ENCODE data around the gene KRT10. TPM values are rescaled to one million over a fixed set of nuclear protein-coding genes. Genes with fewer than 3 reads are reported as not detected.

The KRT10 gene
- total RNA-seq, 1 donor from 2014 or later, result 27.1 TPM

GRCh38 chr17:40772101-40772500 lies 50.3 kb downstream of the KRT10 start, which contains the start of gene KRT26:
Gene KRT26, minus strand, starts transcription at chr17:40772201. Its CDS starts 88 bp downstream, at chr17:40772113.
- H3K27me3 Mint-ChIP-seq (ENCODE audit: unreplicated experiment), result peaks cover 2% of the 10 kb centered on the region
- no peak for DNase-seq
- no peaks in the 10 kb centered on the region for H3K36me3 Mint-ChIP-seq (ENCODE audit: unreplicated experiment)
- no peak within 1 kb of the TSS for H3K4me3 Mint-ChIP-seq (ENCODE audit: unreplicated experiment)
- no peak for TF ChIP-seq CTCF (IDR thresholded peaks at IDR 0.05; ENCODE audit: partially characterized antibody, unreplicated experiment)
- no peak within 1 kb of the TSS for H3K27ac Mint-ChIP-seq (ENCODE audit: unreplicated experiment)
- no peaks in the 10 kb centered on the region for H3K4me1 Mint-ChIP-seq (ENCODE audit: low read depth, unreplicated experiment)
- H3K9me3 Mint-ChIP-seq (ENCODE audit: unreplicated experiment), result no peaks in the 10 kb centered on the region

Other genes with a start within 250 kb of the KRT10 start
- gene SMARCE1, start 174.8 kb downstream of the KRT10 start, total RNA-seq (ENCODE audit: unreplicated experiment), result 207 TPM
- 1.3 TPM for gene KRT222, start 157.4 kb downstream of the KRT10 start, total RNA-seq (ENCODE audit: unreplicated experiment)
- not detected for gene KRT24, start 118.9 kb downstream of the KRT10 start, total RNA-seq (ENCODE audit: unreplicated experiment)
- not detected for gene KRT25, start 67.3 kb downstream of the KRT10 start, total RNA-seq (ENCODE audit: unreplicated experiment)
- gene KRT26, start 50.4 kb downstream of the KRT10 start, total RNA-seq (ENCODE audit: unreplicated experiment), result not detected
- not detected for gene KRT27, start 40.1 kb downstream of the KRT10 start, total RNA-seq (ENCODE audit: unreplicated experiment)
- gene KRT28, start 22.7 kb downstream of the KRT10 start, total RNA-seq (ENCODE audit: unreplicated experiment), result not detected
- gene KRT12, start 44.6 kb upstream of the KRT10 start, total RNA-seq (ENCODE audit: unreplicated experiment), result not detected
- gene KRT20, start 62.6 kb upstream of the KRT10 start, total RNA-seq (ENCODE audit: unreplicated experiment), result not detected
- not detected for gene KRT23, start 115.0 kb upstream of the KRT10 start, total RNA-seq (ENCODE audit: unreplicated experiment)
- gene KRT39, start 144.3 kb upstream of the KRT10 start, total RNA-seq (ENCODE audit: unreplicated experiment), result not detected
- gene KRT40, start 161.7 kb upstream of the KRT10 start, total RNA-seq (ENCODE audit: unreplicated experiment), result not detected
- not detected for gene KRTAP3-3, start 171.6 kb upstream of the KRT10 start, total RNA-seq (ENCODE audit: unreplicated experiment)
- gene KRTAP3-2, start 177.3 kb upstream of the KRT10 start, total RNA-seq (ENCODE audit: unreplicated experiment), result not detected
- not detected for gene KRTAP3-1, start 186.5 kb upstream of the KRT10 start, total RNA-seq (ENCODE audit: unreplicated experiment)
- not detected for gene KRTAP1-5, start 204.6 kb upstream of the KRT10 start, total RNA-seq (ENCODE audit: unreplicated experiment)
- not detected for gene KRTAP1-4, start 207.6 kb upstream of the KRT10 start, total RNA-seq (ENCODE audit: unreplicated experiment)
- gene KRTAP1-3, start 212.3 kb upstream of the KRT10 start, total RNA-seq (ENCODE audit: unreplicated experiment), result not detected
- not detected for gene KRTAP1-1, start 218.8 kb upstream of the KRT10 start, total RNA-seq (ENCODE audit: unreplicated experiment)
- not detected for gene KRTAP2-1, start 224.7 kb upstream of the KRT10 start, total RNA-seq (ENCODE audit: unreplicated experiment)
- gene KRTAP2-2, start 232.6 kb upstream of the KRT10 start, total RNA-seq (ENCODE audit: unreplicated experiment), result not detected
- gene KRTAP2-3, start 237.5 kb upstream of the KRT10 start, total RNA-seq (ENCODE audit: unreplicated experiment), result not detected
- not detected for gene KRTAP2-4, start 243.3 kb upstream of the KRT10 start, total RNA-seq (ENCODE audit: unreplicated experiment)